Measurements from ENCODE around the gene RPF1.

RPF1 gene

DNA sequence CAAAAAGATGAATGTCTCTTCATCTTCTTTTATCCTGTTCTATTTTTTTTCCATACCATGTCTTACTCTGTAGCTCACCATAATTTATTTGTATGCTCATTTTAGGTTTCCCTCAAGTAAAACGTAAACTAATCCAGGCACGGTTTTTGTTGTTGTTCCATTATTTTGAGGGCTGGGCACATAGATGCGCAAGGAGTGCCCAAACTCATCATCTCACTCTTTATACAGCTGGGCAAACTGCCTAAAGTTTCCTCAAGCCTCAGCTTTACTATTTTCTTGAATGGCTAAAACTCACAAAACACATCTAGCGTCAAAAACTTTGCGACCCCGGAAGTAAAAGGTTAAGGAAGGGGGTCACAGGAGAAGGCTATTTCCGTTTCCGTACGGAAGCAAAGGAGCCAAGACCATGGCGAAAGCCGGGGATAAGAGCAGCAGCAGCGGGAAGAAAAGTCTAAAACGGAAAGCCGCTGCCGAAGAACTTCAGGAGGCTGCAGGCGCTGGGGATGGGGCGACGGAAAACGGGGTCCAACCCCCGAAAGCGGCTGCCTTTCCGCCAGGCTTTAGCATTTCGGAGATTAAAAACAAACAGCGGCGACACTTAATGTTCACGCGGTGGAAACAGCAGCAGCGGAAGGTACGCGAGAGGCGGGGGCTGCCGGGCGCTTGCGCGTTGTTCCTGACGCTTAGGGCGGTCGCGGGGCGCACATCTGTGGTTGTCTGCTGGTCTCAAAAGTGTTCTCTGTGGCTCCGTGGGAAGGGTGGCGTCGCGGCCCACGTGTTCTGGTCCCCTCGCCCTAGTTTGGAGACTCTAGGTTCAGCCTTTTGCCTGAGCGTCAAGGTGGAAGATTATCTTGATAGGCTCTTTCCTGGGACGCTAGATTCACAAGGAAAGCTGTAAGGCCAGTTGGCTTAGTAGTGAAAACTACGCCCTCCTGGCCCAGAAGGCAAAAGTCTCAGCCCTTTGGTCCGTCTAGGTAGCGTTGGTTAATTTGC is at the start of gene RPF1 (continued):
- TF ChIP-seq PRDM1 (tag by site-specific recombination; IDR thresholded peaks at IDR 0.05): peak; percentile 19; the same call in 1 of the 2 replicates
- no peak for TF ChIP-seq ZNF23 (tag by site-specific recombination; IDR thresholded peaks at IDR 0.05; ENCODE audit: borderline replicate concordance)
- peak; percentile 83 for TF ChIP-seq ZNF660 (tag by site-specific recombination; IDR thresholded peaks at IDR 0.05)
- no peak; the same call in 1 of the 2 replicates for TF ChIP-seq KLF1 (tag by site-specific recombination; IDR thresholded peaks at IDR 0.05)
- no peak for TF ChIP-seq ZNF548 (tag by site-specific recombination; IDR thresholded peaks at IDR 0.05)
- no peak for TF ChIP-seq ZNF791 (tag by site-specific recombination; IDR thresholded peaks at IDR 0.05)
- TF ChIP-seq, protein P1, sequence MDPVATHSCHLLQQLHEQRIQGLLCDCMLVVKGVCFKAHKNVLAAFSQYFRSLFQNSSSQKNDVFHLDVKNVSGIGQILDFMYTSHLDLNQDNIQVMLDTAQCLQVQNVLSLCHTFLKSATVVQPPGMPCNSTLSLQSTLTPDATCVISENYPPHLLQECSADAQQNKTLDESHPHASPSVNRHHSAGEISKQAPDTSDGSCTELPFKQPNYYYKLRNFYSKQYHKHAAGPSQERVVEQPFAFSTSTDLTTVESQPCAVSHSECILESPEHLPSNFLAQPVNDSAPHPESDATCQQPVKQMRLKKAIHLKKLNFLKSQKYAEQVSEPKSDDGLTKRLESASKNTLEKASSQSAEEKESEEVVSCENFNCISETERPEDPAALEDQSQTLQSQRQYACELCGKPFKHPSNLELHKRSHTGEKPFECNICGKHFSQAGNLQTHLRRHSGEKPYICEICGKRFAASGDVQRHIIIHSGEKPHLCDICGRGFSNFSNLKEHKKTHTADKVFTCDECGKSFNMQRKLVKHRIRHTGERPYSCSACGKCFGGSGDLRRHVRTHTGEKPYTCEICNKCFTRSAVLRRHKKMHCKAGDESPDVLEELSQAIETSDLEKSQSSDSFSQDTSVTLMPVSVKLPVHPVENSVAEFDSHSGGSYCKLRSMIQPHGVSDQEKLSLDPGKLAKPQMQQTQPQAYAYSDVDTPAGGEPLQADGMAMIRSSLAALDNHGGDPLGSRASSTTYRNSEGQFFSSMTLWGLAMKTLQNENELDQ (tag by site-specific recombination; IDR thresholded peaks at IDR 0.05; ENCODE audit: low read depth): no peak
- no peak; the same call in 1 of the 2 replicates for TF ChIP-seq KLF10 (tag by site-specific recombination; IDR thresholded peaks at IDR 0.05)
- TF ChIP-seq, protein P2, sequence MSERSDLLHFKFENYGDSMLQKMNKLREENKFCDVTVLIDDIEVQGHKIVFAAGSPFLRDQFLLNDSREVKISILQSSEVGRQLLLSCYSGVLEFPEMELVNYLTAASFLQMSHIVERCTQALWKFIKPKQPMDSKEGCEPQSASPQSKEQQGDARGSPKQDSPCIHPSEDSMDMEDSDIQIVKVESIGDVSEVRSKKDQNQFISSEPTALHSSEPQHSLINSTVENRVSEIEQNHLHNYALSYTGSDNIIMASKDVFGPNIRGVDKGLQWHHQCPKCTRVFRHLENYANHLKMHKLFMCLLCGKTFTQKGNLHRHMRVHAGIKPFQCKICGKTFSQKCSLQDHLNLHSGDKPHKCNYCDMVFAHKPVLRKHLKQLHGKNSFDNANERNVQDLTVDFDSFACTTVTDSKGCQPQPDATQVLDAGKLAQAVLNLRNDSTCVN (tag by site-specific recombination; optimal IDR thresholded peaks at IDR 0.05): peak; percentile 56
- TF ChIP-seq ZNF529 (tag by site-specific recombination; IDR thresholded peaks at IDR 0.05; ENCODE audit: insufficient replicate concordance): no peak
- TF ChIP-seq ZNF501 (tag by site-specific recombination; IDR thresholded peaks at IDR 0.05): peak; percentile 93
- TF ChIP-seq ZNF621 (tag by site-specific recombination; IDR thresholded peaks at IDR 0.05): no peak
- TF ChIP-seq SP3 (tag by site-specific recombination; IDR thresholded peaks at IDR 0.05): peak; percentile 40; the same call in 1 of the 2 replicates
- peak; percentile 66 for TF ChIP-seq ZNF341 (tag by site-specific recombination; IDR thresholded peaks at IDR 0.05; ENCODE audit: low read depth)
- TF ChIP-seq, protein P3, sequence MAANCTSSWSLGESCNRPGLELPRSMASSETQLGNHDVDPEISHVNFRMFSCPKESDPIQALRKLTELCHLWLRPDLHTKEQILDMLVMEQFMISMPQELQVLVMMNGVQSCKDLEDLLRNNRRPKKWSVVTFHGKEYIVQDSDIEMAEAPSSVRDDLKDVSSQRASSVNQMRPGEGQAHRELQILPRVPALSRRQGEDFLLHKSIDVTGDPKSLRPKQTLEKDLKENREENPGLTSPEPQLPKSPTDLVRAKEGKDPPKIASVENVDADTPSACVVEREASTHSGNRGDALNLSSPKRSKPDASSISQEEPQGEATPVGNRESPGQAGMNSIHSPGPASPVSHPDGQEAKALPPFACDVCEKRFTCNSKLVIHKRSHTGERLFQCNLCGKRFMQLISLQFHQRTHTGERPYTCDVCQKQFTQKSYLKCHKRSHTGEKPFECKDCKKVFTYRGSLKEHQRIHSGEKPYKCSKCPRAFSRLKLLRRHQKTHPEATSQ (tag by site-specific recombination; IDR thresholded peaks at IDR 0.05): no peak
- TF ChIP-seq ZNF155 (tag by site-specific recombination; IDR thresholded peaks at IDR 0.05): no peak
- TF ChIP-seq ZNF394 (tag by site-specific recombination; IDR thresholded peaks at IDR 0.05; ENCODE audit: borderline replicate concordance): peak; percentile 50; the same call in 1 of the 2 replicates
- TF ChIP-seq ZNF530 (tag by site-specific recombination; IDR thresholded peaks at IDR 0.05; ENCODE audit: low read depth): no peak
- TF ChIP-seq ZNF521 (tag by site-specific recombination; IDR thresholded peaks at IDR 0.05): no peak
- TF ChIP-seq ZNF514 (tag by site-specific recombination; IDR thresholded peaks at IDR 0.05): no peak
- TF ChIP-seq ZNF623 (tag by site-specific recombination; IDR thresholded peaks at IDR 0.05): no peak
- TF ChIP-seq, protein P4, sequence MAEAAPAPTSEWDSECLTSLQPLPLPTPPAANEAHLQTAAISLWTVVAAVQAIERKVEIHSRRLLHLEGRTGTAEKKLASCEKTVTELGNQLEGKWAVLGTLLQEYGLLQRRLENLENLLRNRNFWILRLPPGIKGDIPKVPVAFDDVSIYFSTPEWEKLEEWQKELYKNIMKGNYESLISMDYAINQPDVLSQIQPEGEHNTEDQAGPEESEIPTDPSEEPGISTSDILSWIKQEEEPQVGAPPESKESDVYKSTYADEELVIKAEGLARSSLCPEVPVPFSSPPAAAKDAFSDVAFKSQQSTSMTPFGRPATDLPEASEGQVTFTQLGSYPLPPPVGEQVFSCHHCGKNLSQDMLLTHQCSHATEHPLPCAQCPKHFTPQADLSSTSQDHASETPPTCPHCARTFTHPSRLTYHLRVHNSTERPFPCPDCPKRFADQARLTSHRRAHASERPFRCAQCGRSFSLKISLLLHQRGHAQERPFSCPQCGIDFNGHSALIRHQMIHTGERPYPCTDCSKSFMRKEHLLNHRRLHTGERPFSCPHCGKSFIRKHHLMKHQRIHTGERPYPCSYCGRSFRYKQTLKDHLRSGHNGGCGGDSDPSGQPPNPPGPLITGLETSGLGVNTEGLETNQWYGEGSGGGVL (tag by site-specific recombination; IDR thresholded peaks at IDR 0.05): no peak
- TF ChIP-seq ZNF747 (tag by site-specific recombination; IDR thresholded peaks at IDR 0.05): no peak
- no peak for TF ChIP-seq ZNF16 (tag by site-specific recombination; IDR thresholded peaks at IDR 0.05; ENCODE audit: low read depth)
- no peak for TF ChIP-seq ZNF677 (tag by site-specific recombination; IDR thresholded peaks at IDR 0.05)
- no peak for TF ChIP-seq GLI4 (tag by site-specific recombination; IDR thresholded peaks at IDR 0.05)
- no peak for TF ChIP-seq ZNF404 (tag by site-specific recombination; IDR thresholded peaks at IDR 0.05)
- no peak for TF ChIP-seq ZNF843 (tag by site-specific recombination; IDR thresholded peaks at IDR 0.05)
- TF ChIP-seq, protein P5, sequence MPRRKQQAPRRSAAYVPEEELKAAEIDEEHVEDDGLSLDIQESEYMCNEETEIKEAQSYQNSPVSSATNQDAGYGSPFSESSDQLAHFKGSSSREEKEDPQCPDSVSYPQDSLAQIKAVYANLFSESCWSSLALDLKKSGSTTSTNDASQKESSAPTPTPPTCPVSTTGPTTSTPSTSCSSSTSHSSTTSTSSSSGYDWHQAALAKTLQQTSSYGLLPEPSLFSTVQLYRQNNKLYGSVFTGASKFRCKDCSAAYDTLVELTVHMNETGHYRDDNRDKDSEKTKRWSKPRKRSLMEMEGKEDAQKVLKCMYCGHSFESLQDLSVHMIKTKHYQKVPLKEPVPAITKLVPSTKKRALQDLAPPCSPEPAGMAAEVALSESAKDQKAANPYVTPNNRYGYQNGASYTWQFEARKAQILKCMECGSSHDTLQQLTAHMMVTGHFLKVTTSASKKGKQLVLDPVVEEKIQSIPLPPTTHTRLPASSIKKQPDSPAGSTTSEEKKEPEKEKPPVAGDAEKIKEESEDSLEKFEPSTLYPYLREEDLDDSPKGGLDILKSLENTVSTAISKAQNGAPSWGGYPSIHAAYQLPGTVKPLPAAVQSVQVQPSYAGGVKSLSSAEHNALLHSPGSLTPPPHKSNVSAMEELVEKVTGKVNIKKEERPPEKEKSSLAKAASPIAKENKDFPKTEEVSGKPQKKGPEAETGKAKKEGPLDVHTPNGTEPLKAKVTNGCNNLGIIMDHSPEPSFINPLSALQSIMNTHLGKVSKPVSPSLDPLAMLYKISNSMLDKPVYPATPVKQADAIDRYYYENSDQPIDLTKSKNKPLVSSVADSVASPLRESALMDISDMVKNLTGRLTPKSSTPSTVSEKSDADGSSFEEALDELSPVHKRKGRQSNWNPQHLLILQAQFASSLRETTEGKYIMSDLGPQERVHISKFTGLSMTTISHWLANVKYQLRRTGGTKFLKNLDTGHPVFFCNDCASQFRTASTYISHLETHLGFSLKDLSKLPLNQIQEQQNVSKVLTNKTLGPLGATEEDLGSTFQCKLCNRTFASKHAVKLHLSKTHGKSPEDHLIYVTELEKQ (tag by site-specific recombination; IDR thresholded peaks at IDR 0.05; ENCODE audit: borderline replicate concordance): no peak
- no peak for TF ChIP-seq ZNF248 (tag by site-specific recombination; IDR thresholded peaks at IDR 0.05)
